Ovary (tissue), 9 donors: ENCODE measurements around the gene KRT17. TPM values are rescaled to one million over a fixed set of nuclear protein-coding genes. Genes with fewer than 3 reads are reported as not detected.

Experiments
- DNase-seq, 5 donors: peaks; one replicate each; pipeline ENCODE4 v3.0.0-alpha.2; 2019 to 2020
- H3K27ac ChIP-seq, 2 donors: fragments of 200-600 bp; one replicate each; pipeline versions ENCODE4 v1.5.1 to v1.8.0; 2019 to 2022
- H3K27me3 ChIP-seq: fragments of 200-600 bp; one replicate; pipeline ENCODE4 v1.8.0; 2022
- H3K36me3 ChIP-seq: fragments of 200-600 bp; sonication (generic); one replicate; pipeline ENCODE4 v1.5.1; 2019
- H3K4me1 ChIP-seq: one replicate; pipeline ENCODE4 v1.8.1; 2013; ENCODE audit warnings: mild to moderate bottlenecking, moderate library complexity; ENCODE audit not compliant: insufficient read depth
- H3K4me3 ChIP-seq: fragments of 200-600 bp; sonication (generic); one replicate; pipeline ENCODE4 v1.5.1; 2017
- H3K9me3 ChIP-seq, 2 donors: fragments of 200-600 bp in 1 of 2; sonication (generic) in 1 of 2; one replicate each; pipeline versions ENCODE4 v1.5.1 to v1.8.1; 2013 to 2019; ENCODE audit warnings: mild to moderate bottlenecking in 1 of 2, moderate library complexity in 1 of 2
- EP300 ChIP-seq: sonication (generic); formaldehyde crosslinking; IDR thresholded peaks from one replicate; pipeline ENCODE4 v1.6.1; 2017; ENCODE audit warnings: antibody characterized with exemption
- POLR2A ChIP-seq: fragments of 450-650 bp; IDR thresholded peaks from one replicate; pipeline ENCODE4 v1.6.1; 2017; ENCODE audit warnings: antibody characterized with exemption, mild to moderate bottlenecking, moderate library complexity
- WGBS, 3 donors: extraction: QIAGEN DNeasy Blood & Tissue Kit in 1 of 3; methylation state at CpG; one replicate each; pipeline versions ENCODE4 v1.1.5 to v1.1.7; 2013 to 2017; 5-methylcytosine and 5-hydroxymethylcytosine counted together
- intact Hi-C, 4 donors: fragments of 100-400 bp; cut with DNase I; formaldehyde crosslinking; loops; one replicate each; pipeline versions ENCODE4 v1.11.0 to v1.15.1; 2022 to 2023
- polyA plus RNA-seq, 2 donors: library from polyadenylated mRNA; stranded (reverse); fragments of 200-250 nt in 1 of 2; fragments of 350-450 nt in 1 of 2; fragmentation: Illumina TruSeq in 1 of 2; extraction: RNeasy Lipid Tissue Mini Kit (QIAGEN cat#74804) in 1 of 2; gene quantifications; one replicate each; pipeline ENCODE4 v1.2.3, GENCODE V29; 2013 to 2014
- total RNA-seq, 7 donors: library from RNA; depleted of rRNA in 2 of 7; stranded (reverse); fragments of >200 nt in 2 of 7; fragmentation: NEBNext Ultra II Directional in 3 of 7; extraction: Animal tissue kit (Norgen Biotek cat#: 25700) in 3 of 7; gene quantifications; one replicate each; pipeline versions ENCODE4 v1.1.0 to v1.2.4, GENCODE V29; 2016 to 2023
- TF ChIP-seq, protein P1 (sequence below), 3 donors: fragments of 450-650 bp in 2 of 3; fragments of 200-600 bp in 1 of 3; IDR thresholded peaks; one replicate each; pipeline versions ENCODE4 v1.5.1 to v1.8.0; 2016 to 2022; ENCODE audit warnings: antibody characterized with exemption in 3 of 3, mild to moderate bottlenecking in 1 of 3
- donor health status: DM: no; HTN: no; CAD: no; lungs with moderate emphysema.
- donor health status: DM: no; HTN: no; CAD: no.
- donor health status: Bipolar disorder and iron deficiency.
- donor health status: DM: yes; HTN: yes; CAD: no.
- donor health status: DM: no; HTN: no; CAD: no.
- donor health status: DM: yes; HTN: yes; CAD: no.

KRT17 gene
- total and polyA plus RNA-seq, 9 donors: 0.29 to 17.8 (median 1.7) TPM; not detected in 3

DNA sequence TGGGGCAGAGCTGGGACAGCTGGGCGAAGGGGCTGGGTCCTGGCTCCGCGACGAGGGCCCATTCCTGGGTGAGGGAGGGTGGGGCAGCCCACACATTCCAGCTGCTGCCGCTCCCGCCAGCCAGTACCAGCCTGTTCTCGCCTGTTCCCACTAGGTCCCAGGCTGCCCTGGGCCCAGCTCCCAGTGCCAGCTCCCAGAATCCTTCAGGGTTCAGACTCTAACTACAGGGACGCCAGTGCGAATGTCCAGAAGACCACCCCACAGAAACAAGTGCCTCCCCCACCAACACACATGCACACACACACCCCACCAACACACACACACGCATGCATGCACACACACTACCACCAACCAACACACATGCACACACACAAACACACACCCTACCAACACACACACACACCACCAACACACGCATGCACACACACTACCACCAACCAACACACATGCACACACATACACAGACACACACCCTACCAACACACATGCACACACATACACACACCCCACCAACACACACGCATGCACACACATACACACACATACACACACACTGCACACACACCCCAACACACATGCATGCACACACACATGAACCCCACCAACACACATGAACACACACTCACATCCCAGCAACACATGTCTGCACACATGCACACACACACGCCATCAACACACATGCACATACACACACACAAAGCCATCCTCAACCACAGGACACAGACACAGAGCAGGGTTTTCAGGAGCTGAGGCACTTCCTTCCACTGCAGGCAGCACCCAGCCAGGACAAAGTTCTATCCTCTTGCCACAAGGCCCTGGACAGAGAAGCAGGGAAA lies 27.5 kb upstream of the KRT17 start:
- H3K4me1 ChIP-seq: peaks cover 4% of the 10 kb centered on the region
- whole genome bisulfite sequencing, 3 donors: 56 to 69% (median 57%) methylated on average over 13 of the region's 13 CpGs
- no peak overlapping the region for H3K27ac ChIP-seq
- DNase-seq: peak in 3 of 5 donors; percentile 37 to 57 (median 44)
- intact Hi-C loops: loop anchor here in 1 of 4 donors (10.0 kb wide), 1 partner anchor 247 kb away; no protein-coding TSS in a partner anchor
- no peaks in the 10 kb centered on the region for H3K27me3 ChIP-seq
- no peak overlapping the region for H3K4me3 ChIP-seq
- no peaks in the 10 kb centered on the region for H3K36me3 ChIP-seq
- TF ChIP-seq POLR2A (no peak), EP300 (no peak)
- TF ChIP-seq, protein P1, sequence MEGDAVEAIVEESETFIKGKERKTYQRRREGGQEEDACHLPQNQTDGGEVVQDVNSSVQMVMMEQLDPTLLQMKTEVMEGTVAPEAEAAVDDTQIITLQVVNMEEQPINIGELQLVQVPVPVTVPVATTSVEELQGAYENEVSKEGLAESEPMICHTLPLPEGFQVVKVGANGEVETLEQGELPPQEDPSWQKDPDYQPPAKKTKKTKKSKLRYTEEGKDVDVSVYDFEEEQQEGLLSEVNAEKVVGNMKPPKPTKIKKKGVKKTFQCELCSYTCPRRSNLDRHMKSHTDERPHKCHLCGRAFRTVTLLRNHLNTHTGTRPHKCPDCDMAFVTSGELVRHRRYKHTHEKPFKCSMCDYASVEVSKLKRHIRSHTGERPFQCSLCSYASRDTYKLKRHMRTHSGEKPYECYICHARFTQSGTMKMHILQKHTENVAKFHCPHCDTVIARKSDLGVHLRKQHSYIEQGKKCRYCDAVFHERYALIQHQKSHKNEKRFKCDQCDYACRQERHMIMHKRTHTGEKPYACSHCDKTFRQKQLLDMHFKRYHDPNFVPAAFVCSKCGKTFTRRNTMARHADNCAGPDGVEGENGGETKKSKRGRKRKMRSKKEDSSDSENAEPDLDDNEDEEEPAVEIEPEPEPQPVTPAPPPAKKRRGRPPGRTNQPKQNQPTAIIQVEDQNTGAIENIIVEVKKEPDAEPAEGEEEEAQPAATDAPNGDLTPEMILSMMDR (IDR thresholded peaks at IDR 0.05): no peak
- H3K9me3 ChIP-seq: no peaks in the 10 kb centered on the region

DNA sequence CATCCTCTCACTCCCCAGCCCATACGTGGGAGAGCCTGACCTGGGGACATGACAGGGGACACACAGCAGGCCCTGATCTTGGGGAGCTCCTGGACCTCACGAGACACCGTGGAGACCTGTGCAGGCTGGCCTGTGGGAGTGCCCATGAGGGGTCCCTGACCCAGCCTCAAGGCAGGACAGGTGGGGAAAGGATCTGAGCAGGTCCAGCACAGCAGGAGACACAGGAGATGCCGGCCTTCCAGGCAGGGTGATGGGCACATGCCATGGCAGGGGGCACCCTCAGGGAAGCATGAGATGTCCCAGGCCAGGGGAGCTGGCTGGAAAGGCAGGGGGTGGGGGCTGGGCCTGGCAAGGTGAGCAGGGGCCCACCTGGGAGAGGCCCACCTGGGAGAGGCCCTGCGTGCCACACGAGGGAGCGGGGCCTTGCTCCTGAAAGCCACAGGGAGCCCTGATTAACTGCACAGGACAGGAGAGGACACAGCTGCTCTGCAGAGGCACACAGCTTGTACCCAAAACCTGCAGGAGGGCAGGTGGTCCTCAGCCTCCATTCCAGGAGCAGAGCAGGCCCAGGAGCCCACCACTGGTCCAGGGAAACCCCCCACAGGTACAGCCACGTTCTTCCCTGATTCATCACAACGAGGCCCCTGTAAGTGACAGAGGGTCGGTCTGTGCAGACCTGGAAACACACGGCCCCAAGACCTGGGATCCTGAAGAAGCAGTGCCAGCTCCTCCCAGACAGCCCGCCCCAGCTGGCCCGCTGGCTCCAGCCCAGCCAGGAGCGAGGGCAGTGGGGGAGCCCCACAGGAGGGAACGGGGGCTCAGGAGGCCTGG lies 26.6 kb upstream of the KRT17 start:
- H3K27ac ChIP-seq: no peak overlapping the region
- TF ChIP-seq EP300 (no peak), POLR2A (no peak)
- TF ChIP-seq, protein P1 (IDR thresholded peaks at IDR 0.05): no peak
- H3K9me3 ChIP-seq: no peaks in the 10 kb centered on the region
- no peak overlapping the region for H3K4me3 ChIP-seq
- peaks cover 4% of the 10 kb centered on the region for H3K4me1 ChIP-seq
- H3K27me3 ChIP-seq: no peaks in the 10 kb centered on the region
- intact Hi-C loops: loop anchor here in 1 of 4 donors (10.0 kb wide), 1 partner anchor 246 kb away; no protein-coding TSS in a partner anchor
- DNase-seq: no peak
- no peaks in the 10 kb centered on the region for H3K36me3 ChIP-seq
- 55 to 63% (median 57%) methylated on average over 9 to 15 of the region's 15 CpGs for WGBS, 3 donors

DNA sequence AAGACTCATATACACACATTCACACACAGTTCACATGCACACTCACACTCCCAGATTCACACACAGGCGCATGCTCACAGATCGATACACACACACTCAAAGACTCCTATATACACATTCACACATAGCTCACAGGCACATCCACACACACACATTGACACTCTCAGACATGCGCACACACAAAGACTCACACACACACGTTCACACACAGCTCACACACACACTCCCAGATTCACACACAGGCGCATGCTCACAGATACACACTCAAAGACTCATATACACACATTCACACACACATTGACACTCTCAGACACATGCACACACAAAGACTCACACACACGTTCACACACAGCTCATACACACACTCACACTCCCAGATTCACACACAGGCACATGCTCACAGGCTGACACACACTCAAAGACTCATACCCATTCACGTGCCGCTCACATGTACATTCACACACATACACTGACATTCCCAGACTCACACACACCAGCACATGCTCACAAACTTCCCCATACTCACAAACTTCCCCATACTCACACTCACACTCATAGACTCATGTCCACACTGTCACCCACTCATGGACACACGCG lies 25.6 kb upstream of the KRT17 start:
- Histone ChIP-seq H3K4me1 (peaks cover 4% of the 10 kb centered on the region), H3K27me3 (no peaks in the 10 kb centered on the region), H3K36me3 (no peaks in the 10 kb centered on the region), H3K27ac (no peak overlapping the region), H3K9me3 (no peaks in the 10 kb centered on the region), H3K4me3 (no peak overlapping the region)
- TF ChIP-seq, protein P1 (IDR thresholded peaks at IDR 0.05): no peak
- TF ChIP-seq EP300 (no peak), POLR2A (no peak)
- intact Hi-C loops: loop anchor here (5.0 to 10.0 kb wide), 4 partner anchors 98 to 745 kb away; no protein-coding TSS in a partner anchor
- 93 to 95% (median 93%) methylated on average over 10 of the region's 10 CpGs for WGBS, 3 donors
- DNase-seq: no peak
